Activated CD8-positive, alpha-beta memory T cell treated with anti-CD3 and anti-CD28 coated beads for 48 hours (primary cell): ENCODE data around the gene FAM168B.

ENCODE experiments used
- DNase-seq, 3 experiments: peaks; one replicate each; pipeline ENCODE4 v3.0.0-alpha.2; 2020; ENCODE audit warnings: low read depth in 2 of 3, low spot score in 2 of 3

The FAM168B gene

GRCh38 chr2:131040661-131041401, 52.4 kb downstream of the FAM168B start:
- DNase-seq, result no peak

- DNase-seq, result no peak
These were observed 53.2 kb downstream of the FAM168B start for GRCh38 chr2:131039908-131040660.

GRCh38 chr2:131039535-131039907, 53.7 kb downstream of the FAM168B start:
- no peak for DNase-seq

GRCh38 chr2:131039101-131039440, 54.2 kb downstream of the FAM168B start:
- no peak for DNase-seq

GRCh38 chr2:131038258-131039100, 54.8 kb downstream of the FAM168B start:
- no peak for DNase-seq

GRCh38 chr2:131037398-131038257, 55.6 kb downstream of the FAM168B start:
- DNase-seq, result no peak

- no peak for DNase-seq
These were observed 56.4 kb downstream of the FAM168B start for GRCh38 chr2:131036696-131037397.

- no peak for DNase-seq
These were observed 57.0 kb downstream of the FAM168B start for GRCh38 chr2:131036269-131036668.

GRCh38 chr2:131035826-131036231, 57.4 kb downstream of the FAM168B start:
- no peak for DNase-seq

GRCh38 chr2:131035112-131035825, 58.0 kb downstream of the FAM168B start:
- DNase-seq, result no peak

GRCh38 chr2:131034122-131035051, 58.9 kb downstream of the FAM168B start:
- no peak for DNase-seq

- no peak for DNase-seq
These were observed 59.5 kb downstream of the FAM168B start for GRCh38 chr2:131033786-131034121.

- no peak for DNase-seq
These were observed 60.8 kb downstream of the FAM168B start for GRCh38 chr2:131032393-131032836.

GRCh38 chr2:131031875-131032274, 61.4 kb downstream of the FAM168B start:
- DNase-seq, result no peak

- DNase-seq, result no peak
These were observed 61.8 kb downstream of the FAM168B start for GRCh38 chr2:131031431-131031841.

- no peak for DNase-seq
These were observed 62.7 kb downstream of the FAM168B start for GRCh38 chr2:131030478-131030971.

- DNase-seq, result no peak
These were observed 63.4 kb downstream of the FAM168B start for GRCh38 chr2:131029812-131030211.
